Measurements from ENCODE around the gene CLIP1.
"Not testable (repeated sequence)": the region's sequence is repeated elsewhere in the genome, so short reads cannot be mapped to it uniquely, and the experiment has no call there.

CLIP1 gene

GRCh38 chr12:122421821-122422729, at the start of gene CLIP1:
Gene CLIP1 (minus strand): TSS chr12:122422669. CDS start chr12:122380452, 42,217 bp downstream.
- peak; percentile 47 for DNase-seq (ENCODE audit: low spot score)

DNA sequence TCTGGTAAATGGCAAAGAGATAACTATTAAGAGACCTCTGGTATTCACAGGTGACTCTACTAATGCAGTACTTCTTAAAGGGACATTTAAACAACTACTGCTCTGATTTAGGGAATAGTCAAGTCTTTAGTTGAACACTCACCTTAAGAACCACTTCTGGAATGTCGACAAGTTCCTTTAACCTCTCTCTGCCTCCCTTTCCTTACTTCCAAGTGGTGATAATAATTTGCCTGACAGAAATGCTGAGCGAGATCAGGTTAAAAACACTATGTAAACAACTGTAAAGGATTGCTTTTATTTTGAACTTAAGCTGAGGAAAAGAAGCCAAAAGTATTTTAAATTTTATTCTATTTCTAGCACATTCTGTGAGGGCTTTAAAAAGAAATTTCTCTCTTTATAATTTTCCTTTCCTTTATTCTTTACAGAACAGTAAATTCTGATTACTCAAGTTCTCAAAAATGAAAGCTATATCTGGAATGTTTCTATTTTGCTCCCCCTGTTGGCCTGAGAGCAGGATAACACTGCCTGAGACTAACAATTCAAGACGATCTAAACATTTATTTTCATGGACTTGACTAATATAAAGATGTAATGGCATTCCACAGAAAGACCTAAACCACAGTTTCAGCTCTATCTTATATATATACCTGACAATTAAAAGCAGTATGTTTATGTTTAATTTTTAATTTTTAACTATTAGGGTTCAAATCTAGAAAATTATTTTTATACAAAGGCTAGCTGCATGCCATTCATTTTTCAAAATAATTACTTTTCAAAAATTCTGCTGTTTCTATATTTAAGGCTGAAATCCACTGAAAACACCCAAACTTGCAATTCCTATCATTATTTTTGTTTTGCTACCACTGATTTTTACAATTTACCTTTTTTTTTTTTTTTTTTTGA, 49.1 kb upstream of the CLIP1 start:
- peak; percentile 55 for DNase-seq (ENCODE audit: low spot score)

- DNase-seq (ENCODE audit: low spot score), result not testable (repeated sequence)
These were observed 48.1 kb upstream of the CLIP1 start for GRCh38 chr12:122470576-122470975.

DNA sequence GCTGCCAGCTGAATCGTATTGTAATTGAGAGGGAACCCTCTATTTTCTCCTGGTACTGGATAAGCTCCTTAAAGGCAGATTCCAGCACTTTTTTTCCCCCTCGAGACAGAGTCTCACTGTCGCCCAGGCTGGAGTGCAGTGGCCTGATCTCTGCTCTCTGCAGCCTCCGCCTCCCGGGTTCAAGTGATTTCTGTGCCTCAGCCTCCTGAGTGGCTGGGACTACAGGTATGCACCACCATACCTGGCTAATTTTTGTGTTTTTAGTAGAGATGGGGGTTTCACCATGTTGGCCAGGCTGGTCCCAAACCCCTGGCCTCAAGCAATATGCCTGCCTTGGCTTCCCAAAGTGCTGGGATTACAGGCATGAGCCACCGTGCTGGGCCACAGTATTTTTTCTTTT, 47.4 kb upstream of the CLIP1 start:
- DNase-seq (ENCODE audit: low spot score), result not testable (repeated sequence)

DNA sequence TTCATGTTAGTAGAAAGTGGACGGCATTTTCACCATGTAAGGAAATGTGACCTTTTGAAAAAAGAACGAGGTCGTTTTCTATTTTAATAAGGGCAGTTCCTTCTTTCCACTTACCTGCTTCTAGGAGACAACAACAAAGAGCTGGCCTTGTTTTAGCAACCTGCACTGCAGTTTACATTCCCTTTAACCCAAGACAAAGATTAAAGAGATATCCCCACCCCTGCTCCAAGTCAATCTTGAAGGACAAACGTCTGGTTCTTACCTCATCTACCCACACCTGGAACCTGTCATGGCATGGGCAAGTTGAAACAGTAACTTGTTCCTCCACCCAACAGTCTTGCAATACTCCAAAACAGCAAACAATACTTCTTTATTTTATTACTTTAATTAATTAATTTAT, 45.5 kb upstream of the CLIP1 start:
- no peak for DNase-seq (ENCODE audit: low spot score)

DNA sequence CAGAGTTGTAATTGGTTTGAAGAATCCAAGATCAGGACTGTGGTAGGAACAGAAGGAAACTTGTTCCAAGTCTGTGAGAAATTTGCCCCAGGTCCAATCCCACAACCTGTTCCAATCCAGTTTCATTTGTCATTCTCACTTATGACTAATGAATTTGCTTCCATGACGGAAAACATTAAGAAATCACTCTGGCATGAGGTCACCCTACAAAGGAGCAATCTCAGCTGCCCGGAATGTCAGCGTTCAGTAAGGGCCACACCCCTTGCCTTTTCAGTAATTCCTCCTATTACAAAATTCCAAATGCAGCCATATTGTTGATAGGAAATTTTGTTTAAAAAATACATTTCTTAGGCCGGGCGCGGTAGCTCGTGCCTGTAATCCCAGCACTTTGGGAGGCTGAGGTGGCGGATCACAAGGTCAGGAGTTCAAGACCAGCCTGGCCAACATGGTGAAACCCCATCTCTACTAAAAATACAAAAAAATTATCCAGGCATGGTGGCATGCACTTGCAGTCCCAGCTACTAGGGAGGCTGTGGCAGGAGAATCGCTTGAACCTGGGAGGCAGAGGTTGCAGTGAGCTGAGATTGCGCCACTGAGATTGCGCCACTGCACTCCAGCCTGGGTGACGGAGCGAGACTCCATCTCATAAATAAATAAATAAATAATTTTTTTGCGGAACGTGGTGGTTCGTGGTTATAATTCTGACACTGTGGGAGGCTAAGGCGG, 42.0 kb upstream of the CLIP1 start:
- not testable (repeated sequence) for DNase-seq (ENCODE audit: low spot score)

DNA sequence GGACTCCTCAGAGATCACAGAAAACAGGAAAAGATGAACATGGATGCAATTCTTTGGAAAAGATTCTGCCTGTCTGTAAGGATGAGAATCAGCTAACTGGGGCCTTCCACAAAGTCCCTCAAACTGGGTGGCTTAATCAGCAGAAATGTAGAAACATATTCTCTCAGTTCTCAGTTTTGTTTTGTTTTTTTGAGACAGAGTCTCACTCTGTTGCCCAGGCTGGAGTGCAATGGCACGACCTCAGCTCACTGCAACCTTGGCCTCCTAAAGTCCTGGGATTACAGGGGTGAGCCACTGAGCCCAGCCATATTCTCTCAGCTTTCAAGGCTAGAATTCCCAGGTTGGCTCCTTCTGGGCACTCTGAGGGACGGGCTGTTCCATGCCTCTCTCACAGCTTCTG, 38.2 kb upstream of the CLIP1 start:
- DNase-seq (ENCODE audit: low spot score), result no peak

- no peak for DNase-seq (ENCODE audit: low spot score)
These were observed 37.6 kb upstream of the CLIP1 start for GRCh38 chr12:122460061-122460460.

- DNase-seq (ENCODE audit: low spot score), result no peak
These were observed 36.7 kb upstream of the CLIP1 start for GRCh38 chr12:122459211-122459610.

DNA sequence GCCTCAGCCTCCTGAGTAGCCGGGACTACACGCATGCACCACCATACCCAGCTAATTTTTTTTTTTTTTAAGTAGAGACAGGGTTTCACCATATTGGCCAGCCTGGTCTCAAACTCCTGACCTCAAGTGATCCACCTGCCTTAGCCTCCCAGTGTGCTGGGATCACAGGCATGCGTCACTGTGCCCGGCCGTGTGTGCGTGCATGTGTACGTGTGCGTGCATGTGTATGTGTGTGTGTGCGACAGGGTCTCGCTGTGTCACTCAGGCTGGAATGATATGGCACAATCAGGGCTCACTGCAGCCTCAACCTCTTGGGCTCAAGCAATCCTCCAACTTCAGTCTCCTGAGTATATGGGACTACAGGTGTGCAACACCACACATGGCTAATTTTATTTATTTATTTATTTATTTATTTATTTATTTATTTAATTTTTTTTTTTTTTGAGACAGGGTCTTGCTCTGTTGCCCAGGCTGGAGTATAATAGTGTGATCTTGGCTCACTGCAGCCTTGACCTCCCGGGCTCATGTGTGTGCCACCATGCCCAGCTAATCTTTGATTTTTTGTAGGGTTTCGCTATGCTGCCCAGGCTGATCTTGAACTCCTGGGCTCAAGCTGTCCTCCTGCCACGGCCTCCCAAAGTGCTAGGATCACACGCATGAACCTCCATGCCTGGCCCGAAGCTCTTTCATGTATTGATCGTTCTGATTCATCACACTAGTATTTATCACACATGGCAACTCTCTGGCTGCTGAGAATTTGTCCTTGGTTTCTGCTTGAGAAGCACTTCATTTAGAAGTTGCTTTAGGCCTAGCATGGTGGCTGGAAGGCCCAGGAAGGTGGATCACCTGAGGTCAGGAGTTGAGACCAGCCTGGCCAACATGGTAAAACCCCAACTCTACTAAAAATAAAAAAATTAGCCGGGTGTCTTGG, 35.9 kb upstream of the CLIP1 start:
- DNase-seq (ENCODE audit: low spot score), result no peak

GRCh38 chr12:122457627-122458026, 35.2 kb upstream of the CLIP1 start:
- DNase-seq (ENCODE audit: low spot score), result no peak

DNA sequence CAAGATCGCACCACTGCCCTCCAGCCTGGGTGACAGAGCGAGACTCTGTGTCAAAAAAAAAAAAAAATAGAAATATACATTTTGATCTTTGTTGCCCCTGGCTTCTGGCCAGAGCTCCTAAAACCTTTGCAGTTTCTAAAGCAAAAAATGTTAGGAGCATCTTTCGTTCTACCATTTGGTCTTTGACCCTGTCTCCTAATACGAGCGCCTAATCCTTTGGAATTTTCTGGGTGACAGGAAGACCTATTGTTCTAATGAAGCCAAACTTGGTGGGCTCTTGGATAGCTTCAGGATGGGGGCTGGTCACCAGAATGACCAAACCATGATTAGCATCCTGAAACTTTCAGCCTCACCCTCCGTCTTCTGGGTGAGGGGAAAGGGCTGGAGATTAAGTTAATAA, 32.3 kb upstream of the CLIP1 start:
- no peak for DNase-seq (ENCODE audit: low spot score)

DNA sequence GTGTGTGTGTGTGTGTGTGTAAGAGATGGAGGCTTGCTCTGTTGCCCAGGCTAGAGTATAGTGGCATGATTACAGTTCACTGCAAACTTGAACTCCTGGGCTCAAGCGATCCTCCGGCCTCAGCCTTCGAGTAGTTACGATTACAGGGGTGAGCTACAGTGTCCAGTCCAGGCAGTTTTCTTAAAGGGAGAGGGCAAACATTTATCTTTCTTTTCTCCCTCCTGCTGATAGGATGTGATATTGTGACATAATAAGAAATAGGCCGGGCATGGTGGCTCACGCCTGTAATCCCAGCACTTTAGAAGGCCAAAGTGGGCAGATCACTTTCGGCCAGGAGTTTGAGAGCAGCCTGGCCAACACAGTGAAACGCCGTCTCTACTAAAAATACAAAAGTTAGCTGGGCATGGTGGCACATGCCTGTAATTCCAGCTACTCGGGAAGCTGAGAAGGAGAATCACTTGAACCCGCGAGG, 31.8 kb upstream of the CLIP1 start:
- DNase-seq (ENCODE audit: low spot score), result no peak

DNA sequence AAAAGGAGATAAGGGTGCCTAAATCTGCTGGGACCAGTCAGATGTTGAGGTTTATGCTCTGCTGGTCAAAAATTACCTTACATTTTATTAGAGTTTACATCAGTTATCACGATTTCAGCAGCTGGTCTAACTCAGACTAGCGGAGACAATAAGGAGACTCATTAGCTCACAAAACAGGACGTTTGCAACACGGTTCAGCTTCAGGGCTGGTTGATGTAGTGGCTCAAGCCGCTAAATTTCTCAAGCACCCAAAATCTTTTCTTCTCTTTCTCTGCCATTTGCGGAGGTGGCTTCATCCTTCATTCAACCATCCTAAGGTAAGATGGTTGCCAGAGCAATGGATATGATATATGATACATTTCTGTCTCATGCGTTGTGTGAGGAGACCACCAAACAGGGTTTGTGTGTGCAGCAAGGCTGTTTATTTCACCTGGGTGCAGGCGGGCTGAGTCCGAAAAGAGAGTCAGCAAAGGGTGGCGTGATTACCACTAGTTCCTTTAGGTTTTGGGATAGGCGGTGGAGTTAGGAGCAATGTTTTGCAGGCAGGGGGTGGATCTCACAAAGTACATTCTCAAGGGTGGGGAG, 30.3 kb upstream of the CLIP1 start:
- DNase-seq (ENCODE audit: low spot score), result peak; percentile 4

- DNase-seq (ENCODE audit: low spot score), result peak; percentile 36
These were observed 26.8 kb upstream of the CLIP1 start for GRCh38 chr12:122449317-122449716.

DNA sequence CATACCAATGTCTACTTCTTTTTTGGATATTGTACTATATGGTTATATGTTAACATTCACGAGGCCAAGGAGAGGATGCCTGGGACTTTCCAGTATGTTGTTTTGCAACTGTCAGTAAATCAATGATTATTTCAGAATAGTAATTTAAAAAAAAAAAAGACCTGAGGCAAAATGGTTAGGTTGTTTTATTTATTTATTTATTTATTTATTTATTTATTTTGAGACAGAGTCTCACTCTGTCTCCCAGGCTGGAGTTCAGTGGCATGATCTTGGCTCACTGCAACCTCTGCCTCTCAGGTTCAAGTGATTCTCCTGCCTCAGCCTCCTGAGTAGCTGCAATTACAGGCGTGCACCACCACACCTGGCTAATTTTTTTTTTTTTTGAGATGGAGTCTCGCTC, 25.4 kb upstream of the CLIP1 start:
- not testable (repeated sequence) for DNase-seq (ENCODE audit: low spot score)

- DNase-seq (ENCODE audit: low spot score), result not testable (repeated sequence)
These were observed 23.9 kb upstream of the CLIP1 start for GRCh38 chr12:122446390-122446789.

DNA sequence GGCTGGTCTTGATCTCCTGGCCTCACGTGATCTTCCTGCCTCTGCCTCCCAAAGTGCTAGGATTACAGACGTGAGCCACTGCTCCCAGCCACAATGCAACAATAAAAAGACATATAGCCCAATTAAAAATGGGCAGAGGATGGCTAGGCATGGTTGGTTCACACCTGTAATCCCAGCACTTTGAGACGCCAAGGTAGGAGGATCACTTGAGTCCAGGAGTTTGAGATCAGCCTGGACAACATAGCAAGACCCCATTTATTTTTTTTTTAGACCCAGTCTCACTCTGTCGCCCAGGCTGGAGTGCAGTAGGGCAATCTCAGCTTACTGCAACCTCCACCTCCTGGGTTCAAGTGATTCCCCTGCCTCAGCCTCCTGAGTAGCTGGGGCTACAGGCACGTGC, 21.6 kb upstream of the CLIP1 start:
- DNase-seq (ENCODE audit: low spot score), result not testable (repeated sequence)

GRCh38 chr12:122438822-122439221, 16.4 kb upstream of the CLIP1 start:
- DNase-seq (ENCODE audit: low spot score), result not testable (repeated sequence)

- no peak for DNase-seq (ENCODE audit: low spot score)
These were observed 15.2 kb upstream of the CLIP1 start for GRCh38 chr12:122437656-122438121.

Data from activated CD4-positive, alpha-beta T cell treated with anti-CD3 and anti-CD28 coated beads, Interleukin-2, Interleukin-4, amounts not matched to agents 100 ng/mL and 50 ng/mL, durations not matched to agents 16 hours and 8 hours (primary cell).